SK-N-SH (cell line): ENCODE results near the gene PDCD1.

Experiments
- NRF1 ChIP-seq: IDR thresholded peaks from 2 replicates; pipeline ENCODE4 v1.6.1; 2012; ENCODE audit warnings: low read depth, mild to moderate bottlenecking, low read length
- PBX3 ChIP-seq: IDR thresholded peaks from 2 replicates; pipeline ENCODE4; 2012
- RAD21 ChIP-seq: IDR thresholded peaks from 2 replicates; pipeline ENCODE4 v1.6.1; 2012; ENCODE audit warnings: mild to moderate bottlenecking, low read length
- RCOR1 ChIP-seq: fragments of 150-350 bp; IDR thresholded peaks from 2 replicates; pipeline ENCODE4 v1.6.1; 2017; ENCODE audit warnings: antibody characterized with exemption, low read length
- TAF1 ChIP-seq: IDR thresholded peaks from 2 replicates; pipeline ENCODE4 v1.6.1; 2012; ENCODE audit warnings: low read depth, mild to moderate bottlenecking, low read length, moderate library complexity, borderline replicate concordance
- TF ChIP-seq, protein P1 (sequence below): IDR thresholded peaks from 2 replicates; pipeline ENCODE4 v1.4.0; 2012; ENCODE audit warnings: low read depth, borderline replicate concordance

GRCh38 chr2:241811201-241811951, 47.3 kb downstream of the PDCD1 start:
- TF ChIP-seq PBX3 (no peak), RCOR1 (no peak), RAD21 (no peak), NRF1 (no peak), TAF1 (no peak)
- TF ChIP-seq, protein P1, sequence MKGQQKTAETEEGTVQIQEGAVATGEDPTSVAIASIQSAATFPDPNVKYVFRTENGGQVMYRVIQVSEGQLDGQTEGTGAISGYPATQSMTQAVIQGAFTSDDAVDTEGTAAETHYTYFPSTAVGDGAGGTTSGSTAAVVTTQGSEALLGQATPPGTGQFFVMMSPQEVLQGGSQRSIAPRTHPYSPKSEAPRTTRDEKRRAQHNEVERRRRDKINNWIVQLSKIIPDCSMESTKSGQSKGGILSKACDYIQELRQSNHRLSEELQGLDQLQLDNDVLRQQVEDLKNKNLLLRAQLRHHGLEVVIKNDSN, result no peak
